HFFc6 (cell line): ENCODE data around the gene PARD3B. TPM values are rescaled to one million over a fixed set of nuclear protein-coding genes. Genes with fewer than 3 reads are reported as not detected.

Experiments used
- DNase-seq: peaks from one replicate; pipeline ENCODE4 v3.0.0-alpha.2; 2018
- H3K27ac Mint-ChIP-seq: 2 replicates; pipeline ENCODE4 v1.8.0; 2020; ENCODE audit warnings: mild to moderate bottlenecking, mixed read lengths
- H3K27me3 Mint-ChIP-seq: 2 replicates; pipeline ENCODE4 v1.8.0; 2021; ENCODE audit warnings: mild to moderate bottlenecking, moderate library complexity, mixed read lengths; ENCODE audit not compliant: insufficient read depth
- H3K36me3 Mint-ChIP-seq: 2 replicates; pipeline ENCODE4 v1.8.0; 2021; ENCODE audit warnings: low read depth, mixed read lengths
- H3K4me1 Mint-ChIP-seq: 2 replicates; pipeline ENCODE4 v1.8.0; 2020; ENCODE audit warnings: low read depth, mixed read lengths
- H3K4me3 Mint-ChIP-seq: 2 replicates; pipeline ENCODE4 v1.8.0; 2020; ENCODE audit warnings: mild to moderate bottlenecking, moderate library complexity, mixed read lengths
- H3K9me3 Mint-ChIP-seq: 2 replicates; pipeline ENCODE4 v1.8.0; 2020; ENCODE audit warnings: mild to moderate bottlenecking, mixed read lengths
- total RNA-seq, 6 experiments: library from RNA; stranded (reverse); fragmentation: NEBNext Ultra II Directional; extraction: Animal tissue kit (Norgen Biotek cat#: 25700); gene quantifications; 2 replicates in 1 of 6; 3 replicates in 5 of 6; pipeline ENCODE4 v1.2.3, GENCODE V29; 2021
- TF ChIP-seq, protein P1 (sequence below): fragments of 200-600 bp; sonication (generic); IDR thresholded peaks from 2 replicates; pipeline ENCODE4 v1.5.0; 2021; ENCODE audit warnings: antibody characterized with exemption, mild to moderate bottlenecking

PARD3B gene
- total RNA-seq, 6 experiments from 2014 or later, result 14.0 to 22.4 (median 15.3) TPM

GRCh38 chr2:204643326-204643725, 98.1 kb downstream of the PARD3B start:
- no peak for DNase-seq
- H3K36me3 Mint-ChIP-seq, result peaks cover 6% of the 10 kb centered on the region; the same call in 1 of the 2 replicates
- no peaks in the 10 kb centered on the region; the same call in 1 of the 2 replicates for H3K27me3 Mint-ChIP-seq
- no peak overlapping the region; the same call in 1 of the 2 replicates for H3K27ac Mint-ChIP-seq
- TF ChIP-seq, protein P1, sequence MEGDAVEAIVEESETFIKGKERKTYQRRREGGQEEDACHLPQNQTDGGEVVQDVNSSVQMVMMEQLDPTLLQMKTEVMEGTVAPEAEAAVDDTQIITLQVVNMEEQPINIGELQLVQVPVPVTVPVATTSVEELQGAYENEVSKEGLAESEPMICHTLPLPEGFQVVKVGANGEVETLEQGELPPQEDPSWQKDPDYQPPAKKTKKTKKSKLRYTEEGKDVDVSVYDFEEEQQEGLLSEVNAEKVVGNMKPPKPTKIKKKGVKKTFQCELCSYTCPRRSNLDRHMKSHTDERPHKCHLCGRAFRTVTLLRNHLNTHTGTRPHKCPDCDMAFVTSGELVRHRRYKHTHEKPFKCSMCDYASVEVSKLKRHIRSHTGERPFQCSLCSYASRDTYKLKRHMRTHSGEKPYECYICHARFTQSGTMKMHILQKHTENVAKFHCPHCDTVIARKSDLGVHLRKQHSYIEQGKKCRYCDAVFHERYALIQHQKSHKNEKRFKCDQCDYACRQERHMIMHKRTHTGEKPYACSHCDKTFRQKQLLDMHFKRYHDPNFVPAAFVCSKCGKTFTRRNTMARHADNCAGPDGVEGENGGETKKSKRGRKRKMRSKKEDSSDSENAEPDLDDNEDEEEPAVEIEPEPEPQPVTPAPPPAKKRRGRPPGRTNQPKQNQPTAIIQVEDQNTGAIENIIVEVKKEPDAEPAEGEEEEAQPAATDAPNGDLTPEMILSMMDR, result no peak
- no peak overlapping the region for H3K4me3 Mint-ChIP-seq
- no peaks in the 10 kb centered on the region for H3K9me3 Mint-ChIP-seq
- H3K4me1 Mint-ChIP-seq, result peaks cover 45% of the 10 kb centered on the region

DNA sequence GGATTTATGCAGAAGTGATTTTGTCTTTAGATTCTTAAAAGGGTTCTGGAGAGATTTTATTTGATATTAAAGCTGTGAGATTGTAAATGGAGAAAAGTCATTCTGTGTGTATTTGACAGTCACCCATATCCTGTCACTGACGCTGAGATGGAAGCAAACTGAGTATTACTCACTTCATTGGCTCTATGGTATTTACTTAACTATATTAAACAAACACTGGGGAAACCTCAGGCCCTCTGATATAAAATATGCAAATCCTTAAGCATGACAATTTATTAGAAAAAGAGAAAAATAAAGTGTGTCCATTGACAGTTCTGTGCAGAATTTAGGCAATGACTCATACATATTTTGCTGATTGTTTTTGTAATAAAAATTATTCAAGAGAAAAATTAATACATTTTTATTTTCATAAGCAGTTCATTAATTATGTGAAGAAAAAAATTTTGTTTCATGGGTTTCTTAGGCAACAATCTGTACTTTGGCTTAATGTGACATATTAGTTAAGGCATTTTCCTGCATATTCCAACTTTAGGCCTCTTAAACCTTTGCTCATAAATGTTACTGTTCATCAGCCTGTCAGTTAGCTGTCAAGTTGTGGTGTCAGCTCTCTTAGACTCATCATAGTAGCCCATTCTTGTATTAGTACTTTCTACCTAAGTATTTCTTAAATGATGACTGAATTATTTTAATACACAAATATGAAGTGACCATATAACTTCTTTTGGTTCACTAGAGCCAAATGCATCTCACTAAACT, 99.9 kb downstream of the PARD3B start:
- H3K4me3 Mint-ChIP-seq, result peak overlapping the region; percentile 17; the same call in 1 of the 2 replicates
- peak; percentile 48 for DNase-seq
- TF ChIP-seq, protein P1, result no peak
- H3K4me1 Mint-ChIP-seq, result peaks cover 45% of the 10 kb centered on the region
- no peaks in the 10 kb centered on the region for H3K27me3 Mint-ChIP-seq
- peak overlapping the region; percentile 71 for H3K27ac Mint-ChIP-seq
- H3K9me3 Mint-ChIP-seq, result no peaks in the 10 kb centered on the region
- peaks cover 6% of the 10 kb centered on the region; the same call in 1 of the 2 replicates for H3K36me3 Mint-ChIP-seq

DNA sequence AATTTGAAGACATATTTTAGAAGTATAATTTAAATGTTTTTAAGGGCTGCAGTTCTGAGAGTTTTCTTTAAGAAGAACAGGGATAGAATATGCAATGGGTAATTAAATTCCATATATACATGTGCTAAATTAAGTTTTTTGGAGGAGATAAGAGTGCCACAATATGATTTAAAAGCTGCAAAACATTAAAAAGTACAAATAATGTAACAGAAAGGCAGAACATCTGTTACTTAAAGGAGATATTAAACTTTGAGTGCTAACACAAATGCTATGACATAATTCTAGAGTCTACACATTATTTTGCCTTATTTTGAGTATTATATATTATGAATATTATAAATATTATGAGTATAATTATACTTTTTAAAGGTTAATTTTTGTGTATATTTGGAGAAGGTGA, 102.4 kb downstream of the PARD3B start:
- Mint-ChIP-seq H3K4me3 (no peak overlapping the region), H3K27me3 (no peaks in the 10 kb centered on the region), H3K9me3 (peaks cover 7% of the 10 kb centered on the region; the same call in 1 of the 2 replicates), H3K27ac (no peak overlapping the region), H3K36me3 (peaks cover 26% of the 10 kb centered on the region), H3K4me1 (peaks cover 36% of the 10 kb centered on the region)
- TF ChIP-seq, protein P1, result no peak
- no peak for DNase-seq

DNA sequence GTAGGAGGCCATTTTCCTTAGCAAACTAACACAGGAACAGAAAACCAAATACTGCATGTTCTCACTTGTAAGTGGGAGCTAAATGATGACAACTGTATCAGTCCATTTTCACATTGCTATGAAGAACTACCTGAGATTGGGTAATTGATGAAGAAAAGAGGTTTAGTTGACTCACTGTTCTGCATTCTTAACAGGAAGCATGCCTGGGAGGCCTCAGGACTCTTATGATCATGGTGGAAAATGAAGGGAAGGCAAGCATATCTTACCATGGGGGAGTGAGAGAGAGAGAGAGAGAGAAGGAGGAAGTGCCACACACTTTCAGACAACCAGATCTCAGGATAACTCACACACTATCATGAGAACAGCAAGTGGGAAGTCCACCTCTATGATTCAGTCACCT, 105.3 kb downstream of the PARD3B start:
- Mint-ChIP-seq H3K4me3 (no peak overlapping the region), H3K27me3 (no peaks in the 10 kb centered on the region), H3K36me3 (peaks cover 20% of the 10 kb centered on the region), H3K27ac (no peak overlapping the region), H3K9me3 (peaks cover 7% of the 10 kb centered on the region; the same call in 1 of the 2 replicates), H3K4me1 (peaks cover 30% of the 10 kb centered on the region)
- TF ChIP-seq, protein P1, result no peak
- no peak for DNase-seq

DNA sequence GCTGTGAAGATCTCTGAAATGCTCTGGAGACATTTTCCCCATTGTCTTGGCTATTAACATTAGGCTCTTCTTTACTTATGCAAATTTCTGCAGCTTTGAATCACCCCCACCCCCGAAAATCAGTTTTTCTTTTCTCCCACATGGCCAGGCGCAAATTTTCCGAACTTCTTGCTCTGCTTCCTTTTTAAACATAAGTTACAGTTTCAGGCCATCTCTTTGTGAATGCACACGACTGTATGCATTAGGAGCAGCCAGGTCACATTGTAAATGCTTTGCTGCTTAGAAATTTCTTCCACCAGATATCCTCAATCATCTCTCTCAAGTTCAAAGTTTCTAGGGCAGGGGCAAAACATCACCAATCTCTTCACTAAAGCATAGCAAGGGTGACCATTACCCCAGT, 106.8 kb downstream of the PARD3B start:
- peaks cover 20% of the 10 kb centered on the region for H3K36me3 Mint-ChIP-seq

More for the DNA sequence above, 106.8 kb downstream of the PARD3B start:
- TF ChIP-seq, protein P1, result no peak
- Mint-ChIP-seq H3K27me3 (no peaks in the 10 kb centered on the region), H3K9me3 (peaks cover 7% of the 10 kb centered on the region; the same call in 1 of the 2 replicates), H3K27ac (no peak overlapping the region), H3K4me1 (peaks cover 34% of the 10 kb centered on the region), H3K4me3 (no peak overlapping the region)
- DNase-seq, result no peak
